CD4-positive, alpha-beta T cell treated with Interleukin-15 for 4 hours (primary cell): Measurements from ENCODE around the gene TMCC1.
"Not testable (repeated sequence)": the region's sequence is repeated elsewhere in the genome, so short reads cannot be mapped to it uniquely, and the experiment has no call there.

ENCODE experiments used
- DNase-seq: peaks from one replicate; pipeline ENCODE4 v3.0.0-alpha.2; 2020; ENCODE audit warnings: low spot score

Gene TMCC1

GRCh38 chr3:129770604-129771003 is 122.9 kb downstream of the TMCC1 start:
- no peak for DNase-seq

GRCh38 chr3:129769616-129770015 is 123.9 kb downstream of the TMCC1 start:
- no peak for DNase-seq

- no peak for DNase-seq
Observed at GRCh38 chr3:129768728-129769127, 124.8 kb downstream of the TMCC1 start.

GRCh38 chr3:129766135-129766534 is 127.4 kb downstream of the TMCC1 start:
- no peak for DNase-seq

GRCh38 chr3:129764090-129764489 is 129.4 kb downstream of the TMCC1 start:
- DNase-seq: no peak

GRCh38 chr3:129758785-129759320 is 134.7 kb downstream of the TMCC1 start:
- no peak for DNase-seq

- no peak for DNase-seq
Observed at GRCh38 chr3:129758306-129758705, 135.2 kb downstream of the TMCC1 start.

- DNase-seq: no peak
Observed at GRCh38 chr3:129756871-129757270, 136.6 kb downstream of the TMCC1 start.

GRCh38 chr3:129751105-129751504 is 142.4 kb downstream of the TMCC1 start:
- DNase-seq: not testable (repeated sequence)

- no peak for DNase-seq
Observed at GRCh38 chr3:129749692-129750091, 143.8 kb downstream of the TMCC1 start.

GRCh38 chr3:129747992-129748391 is 145.5 kb downstream of the TMCC1 start:
- no peak for DNase-seq

GRCh38 chr3:129747136-129747535 is 146.4 kb downstream of the TMCC1 start:
- DNase-seq: no peak

- DNase-seq: no peak
Observed at GRCh38 chr3:129746629-129747028, 146.9 kb downstream of the TMCC1 start.

GRCh38 chr3:129745253-129745652 is 148.3 kb downstream of the TMCC1 start:
- DNase-seq: no peak

- no peak for DNase-seq
Observed at GRCh38 chr3:129741794-129742193, 151.7 kb downstream of the TMCC1 start.

- DNase-seq: no peak
Observed at GRCh38 chr3:129740090-129740489, 153.4 kb downstream of the TMCC1 start.

- DNase-seq: no peak
Observed at GRCh38 chr3:129739634-129740033, 153.9 kb downstream of the TMCC1 start.

GRCh38 chr3:129738172-129738571 is 155.3 kb downstream of the TMCC1 start:
- no peak for DNase-seq

- DNase-seq: no peak
Observed at GRCh38 chr3:129736070-129736469, 157.4 kb downstream of the TMCC1 start.

- DNase-seq: no peak
Observed at GRCh38 chr3:129735638-129736037, 157.9 kb downstream of the TMCC1 start.

GRCh38 chr3:129734449-129734848 is 159.1 kb downstream of the TMCC1 start:
- no peak for DNase-seq

- no peak for DNase-seq
Observed at GRCh38 chr3:129732200-129732876, 161.2 kb downstream of the TMCC1 start.

GRCh38 chr3:129727707-129728106 is 165.8 kb downstream of the TMCC1 start:
- no peak for DNase-seq
